Skeletal muscle tissue (tissue), 4 donors: ENCODE data around the gene PLAGL1. TPM values are rescaled to one million over a fixed set of nuclear protein-coding genes. Genes with fewer than 3 reads are reported as not detected.

Experiments
- H3K27ac ChIP-seq: one replicate; pipeline ENCODE4 v1.7.0; 2013; ENCODE audit warnings: mild to moderate bottlenecking, low read depth, low read length, inconsistent platforms
- H3K27me3 ChIP-seq, 3 donors: one replicate each; pipeline ENCODE4 v1.7.0; 2013; ENCODE audit warnings: low read length in 3 of 3; ENCODE audit not compliant: control insufficient read depth in 3 of 3, insufficient read depth in 3 of 3
- H3K36me3 ChIP-seq, 3 donors: one replicate each; pipeline ENCODE4 v1.7.0; 2013; ENCODE audit warnings: low read length in 3 of 3; ENCODE audit not compliant: control insufficient read depth in 3 of 3, insufficient read depth in 3 of 3
- H3K4me1 ChIP-seq, 3 donors: one replicate each; pipeline ENCODE4 v1.7.0; 2013; ENCODE audit warnings: low read length in 3 of 3, mild to moderate bottlenecking in 3 of 3; ENCODE audit not compliant: control insufficient read depth in 3 of 3, insufficient read depth in 3 of 3
- H3K4me3 ChIP-seq, 3 donors: one replicate each; pipeline ENCODE4 v1.7.0; 2013; ENCODE audit warnings: low read length in 3 of 3
- H3K9ac ChIP-seq, 3 donors: one replicate each; pipeline ENCODE4 v1.7.0; 2013; ENCODE audit warnings: low read length in 3 of 3, mild to moderate bottlenecking in 3 of 3, moderate library complexity in 2 of 3, low read depth in 1 of 3
- H3K9me3 ChIP-seq, 3 donors: one replicate each; pipeline ENCODE4 v1.7.0; 2013; ENCODE audit warnings: low read length in 3 of 3; ENCODE audit not compliant: control insufficient read depth in 3 of 3
- total RNA-seq: library from RNA; depleted of rRNA; stranded (reverse); fragments of >200 nt; gene quantifications from one replicate; pipeline ENCODE4 v1.2.3, GENCODE V29; 2014
- donor health status: Osteomylitis.

The PLAGL1 gene
- total RNA-seq, 1 donor from 2014 or later, result 58.5 TPM

- Histone ChIP-seq H3K36me3 (no peaks in the 10 kb centered on the region), H3K4me1 (no peaks in the 10 kb centered on the region), H3K4me3 (no peak overlapping the region), H3K9me3 (no peaks in the 10 kb centered on the region), H3K27ac (no peak overlapping the region), H3K27me3 (no peaks in the 10 kb centered on the region), H3K9ac (no peak overlapping the region)
These were observed 21.5 kb downstream of the PLAGL1 start for GRCh38 chr6:143986463-143987065.

- H3K4me1 ChIP-seq, result no peaks in the 10 kb centered on the region
- H3K27me3 ChIP-seq, result no peaks in the 10 kb centered on the region
- no peak overlapping the region for H3K27ac ChIP-seq
- no peak overlapping the region for H3K4me3 ChIP-seq
- no peak overlapping the region for H3K9ac ChIP-seq
- no peaks in the 10 kb centered on the region for H3K36me3 ChIP-seq
- no peaks in the 10 kb centered on the region for H3K9me3 ChIP-seq
These were observed 23.4 kb downstream of the PLAGL1 start for GRCh38 chr6:143984666-143985065.

GRCh38 chr6:143982968-143983367, 25.1 kb downstream of the PLAGL1 start:
- Histone ChIP-seq H3K4me1 (no peaks in the 10 kb centered on the region), H3K9me3 (no peaks in the 10 kb centered on the region), H3K27me3 (no peaks in the 10 kb centered on the region), H3K27ac (no peak overlapping the region), H3K4me3 (no peak overlapping the region), H3K9ac (no peak overlapping the region), H3K36me3 (no peaks in the 10 kb centered on the region)

GRCh38 chr6:143980921-143981320, 27.1 kb downstream of the PLAGL1 start:
- no peaks in the 10 kb centered on the region for H3K4me1 ChIP-seq
- H3K27ac ChIP-seq, result no peak overlapping the region
- no peak overlapping the region for H3K9ac ChIP-seq
- H3K36me3 ChIP-seq, result no peaks in the 10 kb centered on the region
- no peak overlapping the region for H3K4me3 ChIP-seq
- no peaks in the 10 kb centered on the region for H3K9me3 ChIP-seq
- H3K27me3 ChIP-seq, result no peaks in the 10 kb centered on the region

- no peaks in the 10 kb centered on the region for H3K27me3 ChIP-seq
- no peak overlapping the region for H3K27ac ChIP-seq
- H3K9me3 ChIP-seq, result no peaks in the 10 kb centered on the region
- H3K36me3 ChIP-seq, result no peaks in the 10 kb centered on the region
- H3K9ac ChIP-seq, result no peak overlapping the region
- no peak overlapping the region for H3K4me3 ChIP-seq
- no peaks in the 10 kb centered on the region for H3K4me1 ChIP-seq
These were observed 31.2 kb downstream of the PLAGL1 start for GRCh38 chr6:143976806-143977349.

GRCh38 chr6:143974089-143974488, 34.0 kb downstream of the PLAGL1 start:
- no peaks in the 10 kb centered on the region for H3K36me3 ChIP-seq
- no peak overlapping the region for H3K4me3 ChIP-seq
- H3K27ac ChIP-seq, result no peak overlapping the region
- H3K9ac ChIP-seq, result no peak overlapping the region
- H3K27me3 ChIP-seq, result no peaks in the 10 kb centered on the region
- no peaks in the 10 kb centered on the region for H3K4me1 ChIP-seq
- no peaks in the 10 kb centered on the region for H3K9me3 ChIP-seq

- no peaks in the 10 kb centered on the region for H3K36me3 ChIP-seq
- no peak overlapping the region for H3K27ac ChIP-seq
- H3K27me3 ChIP-seq, result no peaks in the 10 kb centered on the region
- no peak overlapping the region for H3K4me3 ChIP-seq
- H3K4me1 ChIP-seq, result no peaks in the 10 kb centered on the region
- H3K9ac ChIP-seq, result no peak overlapping the region
- H3K9me3 ChIP-seq, result no peaks in the 10 kb centered on the region
These were observed 34.7 kb downstream of the PLAGL1 start for GRCh38 chr6:143973097-143973966.

GRCh38 chr6:143971482-143972205, 36.4 kb downstream of the PLAGL1 start:
- Histone ChIP-seq H3K4me3 (no peak overlapping the region), H3K9me3 (no peaks in the 10 kb centered on the region), H3K4me1 (no peaks in the 10 kb centered on the region), H3K36me3 (no peaks in the 10 kb centered on the region), H3K27ac (peak overlapping the region; percentile 29), H3K9ac (no peak overlapping the region), H3K27me3 (no peaks in the 10 kb centered on the region)

GRCh38 chr6:143970456-143971218, 37.4 kb downstream of the PLAGL1 start:
- peaks cover 0 to 1% (median 0%) of the 10 kb centered on the region in 3 donors for H3K36me3 ChIP-seq
- no peaks in the 10 kb centered on the region for H3K4me1 ChIP-seq
- no peaks in the 10 kb centered on the region for H3K9me3 ChIP-seq
- peak overlapping the region; percentile 29 for H3K27ac ChIP-seq
- H3K4me3 ChIP-seq, result no peak overlapping the region
- no peaks in the 10 kb centered on the region for H3K27me3 ChIP-seq
- no peak overlapping the region for H3K9ac ChIP-seq
